ENCODE data around the gene KCTD16. TPM values are rescaled to one million over a fixed set of nuclear protein-coding genes. Genes with fewer than 3 reads are reported as not detected.

Gene KCTD16
- total and polyA plus RNA-seq, 10 donors, result under 0.01 to 0.24 (median 0.17) TPM

- H3K4me3 ChIP-seq, result no peak overlapping the region
- TF ChIP-seq POLR2AphosphoS5 (IDR thresholded peaks at IDR 0.05) (no peak), CTCF (IDR thresholded peaks at IDR 0.05 in 8 of 11, conservative IDR thresholded peaks at IDR 0.05 in 3 of 11) (no peak), POLR2A (IDR thresholded peaks at IDR 0.05) (no peak)
- H3K9me3 ChIP-seq, result no peaks in the 10 kb centered on the region
- WGBS, 5 donors, result 85 to 94% (median 91%) methylated on average over 3 of the region's 3 CpGs
- intact Hi-C loops (cut with DNase I; ENCODE audit: low total_unique reads), result no loop called here
- no peaks in the 10 kb centered on the region for H3K27me3 ChIP-seq (replicated peaks in 1 of 7)
- no peak for DNase-seq
- no peaks in the 10 kb centered on the region for H3K4me1 ChIP-seq
- no peaks in the 10 kb centered on the region for H3K36me3 ChIP-seq
- H3K27ac ChIP-seq, result no peak overlapping the region
Measured at GRCh38 chr5:144297081-144297480, 126.4 kb downstream of the KCTD16 start.

GRCh38 chr5:144298658-144299057 is 128.0 kb downstream of the KCTD16 start:
- Histone ChIP-seq H3K4me1 (no peaks in the 10 kb centered on the region), H3K27ac (no peak overlapping the region), H3K36me3 (no peaks in the 10 kb centered on the region), H3K27me3 (replicated peaks in 1 of 7) (no peaks in the 10 kb centered on the region), H3K9me3 (no peaks in the 10 kb centered on the region), H3K4me3 (no peak overlapping the region)
- intact Hi-C loops (cut with DNase I; ENCODE audit: low total_unique reads), result no loop called here
- TF ChIP-seq CTCF (IDR thresholded peaks at IDR 0.05 in 8 of 11, conservative IDR thresholded peaks at IDR 0.05 in 3 of 11) (no peak), POLR2AphosphoS5 (IDR thresholded peaks at IDR 0.05) (no peak), POLR2A (IDR thresholded peaks at IDR 0.05) (no peak)
- WGBS, 5 donors, result 85 to 88% (median 86%) methylated on average over 3 of the region's 3 CpGs
- no peak for DNase-seq

GRCh38 chr5:144304688-144305087 is 134.0 kb downstream of the KCTD16 start:
- H3K27ac ChIP-seq, result no peak overlapping the region
- H3K4me3 ChIP-seq, result no peak overlapping the region
- H3K36me3 ChIP-seq, result no peaks in the 10 kb centered on the region
- no peaks in the 10 kb centered on the region for H3K4me1 ChIP-seq
- TF ChIP-seq CTCF (IDR thresholded peaks at IDR 0.05 in 8 of 11, conservative IDR thresholded peaks at IDR 0.05 in 3 of 11) (no peak), POLR2AphosphoS5 (IDR thresholded peaks at IDR 0.05) (no peak), POLR2A (IDR thresholded peaks at IDR 0.05) (no peak)
- no peaks in the 10 kb centered on the region for H3K27me3 ChIP-seq (replicated peaks in 1 of 7)
- intact Hi-C loops (cut with DNase I; ENCODE audit: low total_unique reads), result no loop called here
- DNase-seq, result no peak
- no peaks in the 10 kb centered on the region for H3K9me3 ChIP-seq
- WGBS, 5 donors, result 68 to 85% (median 76%) methylated on average over 3 of the region's 3 CpGs

GRCh38 chr5:144307736-144308135 is 137.1 kb downstream of the KCTD16 start:
- no peaks in the 10 kb centered on the region for H3K9me3 ChIP-seq
- no peak overlapping the region for H3K27ac ChIP-seq
- H3K4me1 ChIP-seq, result no peaks in the 10 kb centered on the region
- intact Hi-C loops (cut with DNase I; ENCODE audit: low total_unique reads), result no loop called here
- H3K27me3 ChIP-seq (replicated peaks in 1 of 7), result no peaks in the 10 kb centered on the region
- DNase-seq, result no peak
- WGBS, 5 donors, result 52 to 77% (median 67%) methylated on average over 4 of the region's 4 CpGs
- H3K4me3 ChIP-seq, result no peak overlapping the region
- no peaks in the 10 kb centered on the region for H3K36me3 ChIP-seq
- TF ChIP-seq CTCF (IDR thresholded peaks at IDR 0.05 in 8 of 11, conservative IDR thresholded peaks at IDR 0.05 in 3 of 11) (no peak), POLR2AphosphoS5 (IDR thresholded peaks at IDR 0.05) (no peak), POLR2A (IDR thresholded peaks at IDR 0.05) (no peak)
